NCI-H1417 treated with DMSO at 0.1 percent for 48 hours (cell line): ENCODE measurements around the gene AIF1.

Source experiments
- DNase-seq: peaks from one replicate; lab custom pipeline; 2025; lab: John Stamatoyannopoulos, UW

The AIF1 gene

DNA sequence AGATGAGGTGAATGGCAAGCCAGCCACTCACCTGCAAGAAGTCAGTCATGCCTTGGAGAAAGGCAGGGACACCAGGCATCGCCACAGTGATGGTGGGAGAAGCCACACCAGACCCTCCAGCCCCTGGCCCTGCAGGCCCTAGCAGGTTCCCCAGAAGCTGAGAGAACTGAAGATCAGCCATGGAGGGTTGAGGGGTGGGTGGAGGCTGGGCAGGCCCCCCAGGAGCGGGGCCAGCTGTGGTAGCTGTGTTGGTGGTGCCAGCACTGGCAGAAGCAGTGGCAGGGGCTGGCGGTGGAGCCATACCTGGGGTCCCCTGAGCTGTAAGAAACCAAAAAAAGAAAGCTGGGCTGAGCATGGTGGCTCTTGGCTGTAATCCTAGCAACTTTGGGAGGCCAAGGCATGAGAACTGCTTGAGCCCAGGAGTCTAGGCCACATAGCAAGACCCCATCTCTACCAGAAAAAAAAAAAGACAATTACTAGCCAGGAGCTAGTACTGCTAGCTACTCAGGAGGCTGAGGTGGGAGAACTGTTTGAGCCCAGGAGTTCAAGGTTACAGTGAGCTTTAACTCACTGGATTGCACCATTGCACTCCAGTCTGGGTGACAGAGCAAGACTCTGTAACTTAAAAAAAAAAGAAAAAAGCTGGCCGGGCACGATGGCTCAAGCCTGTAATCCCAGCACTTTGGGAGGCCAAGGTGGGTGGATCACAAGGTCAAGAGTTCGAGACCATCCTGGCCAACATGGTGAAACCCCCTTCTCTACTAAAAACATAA lies 27.9 kb downstream of the AIF1 start:
- no peak for DNase-seq

DNA sequence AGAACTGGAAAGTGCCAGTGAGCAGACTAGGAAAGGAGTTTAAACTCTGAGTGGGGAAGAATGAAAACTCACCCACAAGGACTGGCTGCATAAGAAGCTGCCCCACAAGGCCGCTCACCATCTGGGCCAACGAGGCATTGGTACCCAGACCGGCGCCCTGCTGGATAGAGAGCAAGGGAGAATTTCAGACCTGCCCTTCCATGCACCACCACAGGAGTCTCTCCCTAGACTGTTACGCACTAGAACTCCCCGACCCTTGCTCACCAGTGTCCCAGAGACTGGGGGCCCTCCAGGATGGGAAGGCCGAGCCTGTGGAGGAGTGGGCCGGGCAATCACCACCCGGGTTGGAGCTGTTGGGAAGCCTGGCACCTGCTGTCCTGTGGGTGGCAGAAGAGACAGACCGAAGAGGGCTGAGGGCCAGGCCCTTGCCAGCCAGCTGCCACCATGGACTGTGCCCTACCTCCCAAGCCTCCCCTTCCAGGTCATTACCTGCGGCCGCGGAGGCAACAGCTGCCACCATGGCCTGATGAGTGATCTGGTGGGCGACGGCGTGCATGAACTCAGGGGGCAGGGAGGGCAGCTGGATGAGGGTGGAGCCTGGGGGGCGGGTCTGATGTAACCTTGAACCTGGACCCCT lies 28.9 kb downstream of the AIF1 start:
- DNase-seq = no peak

DNA sequence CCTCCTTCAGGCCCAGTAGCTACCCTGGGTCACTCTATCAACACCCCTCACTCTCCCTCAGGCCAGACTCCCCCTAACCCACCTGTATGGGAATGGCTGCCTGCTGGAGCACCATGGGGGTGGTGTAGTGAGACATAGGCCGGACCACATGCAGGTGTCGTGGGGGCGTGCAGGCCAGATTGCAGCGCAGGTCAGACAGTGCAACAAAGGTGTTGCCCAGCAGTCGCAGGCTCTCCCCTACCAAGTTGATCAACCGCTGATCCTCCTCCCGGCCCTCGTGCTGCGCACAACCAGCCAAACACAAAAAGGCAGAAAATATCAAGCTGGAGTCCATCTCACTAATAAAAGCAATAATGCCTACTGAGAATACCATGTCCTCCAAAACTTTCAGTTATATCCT lies 30.3 kb downstream of the AIF1 start:
- no peak for DNase-seq

DNA sequence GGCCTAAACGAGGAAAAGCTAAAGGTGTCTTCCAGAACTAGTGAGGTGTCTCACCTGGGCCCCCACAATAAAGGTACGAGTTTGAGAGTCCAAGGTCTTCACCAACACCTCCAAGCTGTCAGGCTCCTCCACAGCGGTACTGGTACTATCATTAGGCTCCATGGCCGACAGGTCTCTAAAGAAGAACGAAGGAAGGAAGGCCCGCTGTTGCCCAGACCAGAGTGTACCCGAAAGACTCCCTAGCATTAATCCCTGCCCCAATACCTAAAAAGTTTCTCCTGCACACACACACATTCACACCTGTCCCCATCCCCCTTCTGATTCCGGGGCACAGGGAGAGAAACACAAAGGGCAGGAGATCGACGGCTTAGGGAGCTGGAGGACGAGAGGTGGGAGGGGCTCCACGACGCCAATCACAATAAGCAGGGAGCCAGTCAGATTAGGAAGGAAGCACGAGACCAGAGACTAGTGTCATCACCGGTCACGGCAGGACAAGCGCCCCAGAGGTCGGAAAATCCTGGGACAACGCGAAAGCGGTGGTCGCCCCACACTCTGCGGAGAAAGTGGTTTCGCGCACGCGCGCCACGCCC lies 36.7 kb downstream of the AIF1 start:
- DNase-seq = peak; percentile 9

DNA sequence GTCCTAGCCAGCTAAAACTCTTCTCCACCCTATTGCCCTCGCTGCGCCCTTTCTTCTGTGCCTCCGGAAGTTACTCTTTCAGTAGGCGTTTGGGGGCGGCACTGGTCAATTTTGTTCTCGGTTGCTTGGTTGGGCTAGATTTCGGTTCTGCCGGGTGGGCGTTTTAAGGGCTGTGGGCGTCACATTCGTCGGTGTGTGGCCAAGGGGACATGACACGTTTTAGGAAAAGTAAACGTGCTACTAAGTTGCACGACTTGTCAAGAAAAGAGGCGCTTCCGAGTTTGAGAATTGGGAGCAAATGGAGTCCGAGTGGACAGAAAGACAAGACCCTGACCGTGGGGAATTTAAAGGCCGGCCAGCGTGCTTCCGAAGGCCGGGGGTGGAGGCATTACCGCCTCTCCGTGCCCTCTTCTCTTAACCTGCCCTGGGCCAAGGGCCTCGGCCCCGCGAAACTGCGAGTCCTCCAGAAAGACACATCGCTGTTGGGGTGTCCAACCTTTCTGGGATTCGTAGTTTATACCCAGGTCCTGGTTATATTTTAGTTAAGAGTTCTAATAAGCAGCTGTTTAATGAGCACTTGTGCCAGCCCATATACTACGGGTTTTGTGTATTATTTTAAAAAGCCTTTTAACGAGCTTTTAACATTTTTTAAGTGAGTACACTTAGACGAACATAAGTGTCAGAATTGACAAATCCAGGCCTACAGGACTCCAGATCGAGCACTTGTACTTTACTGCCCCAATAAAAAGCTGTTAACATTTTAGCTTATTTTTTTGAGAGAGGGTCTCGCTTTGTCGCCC lies 38.1 kb downstream of the AIF1 start:
- DNase-seq = no peak

DNA sequence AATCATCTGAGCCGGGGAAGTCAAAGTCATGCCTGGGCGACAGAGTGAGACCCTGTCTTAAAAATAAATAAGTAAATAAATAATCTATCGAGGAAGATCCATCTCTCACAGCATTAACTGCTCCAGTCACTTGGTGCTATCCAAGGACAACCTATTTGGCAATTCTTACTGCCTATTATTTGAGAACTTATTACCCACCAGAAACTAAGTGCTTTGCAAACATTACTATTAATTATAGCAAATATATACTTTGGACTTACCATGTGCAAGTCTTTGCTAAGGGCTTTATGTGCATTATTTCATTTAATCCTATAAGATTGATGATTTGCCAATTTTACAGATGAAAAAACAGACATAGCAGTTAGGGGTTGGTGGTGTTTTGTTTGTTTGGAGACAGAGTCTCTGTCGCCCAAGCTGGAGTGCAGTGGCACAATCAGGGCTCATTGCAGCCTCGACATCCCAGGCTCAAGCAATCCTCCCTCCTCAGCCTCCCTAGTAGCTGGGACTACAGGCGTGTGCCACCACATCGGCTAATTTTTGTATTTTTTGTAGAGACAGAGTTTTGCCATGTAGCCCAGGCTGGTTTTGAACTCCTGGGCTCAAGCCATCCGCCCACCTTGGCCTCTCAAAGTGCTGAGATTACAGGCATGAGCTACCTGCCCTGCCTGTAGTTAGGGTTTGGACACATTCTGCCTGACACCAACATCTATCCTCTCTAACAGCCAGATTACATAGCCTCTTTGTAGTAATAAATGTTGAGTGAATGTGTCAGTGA lies 39.7 kb downstream of the AIF1 start:
- DNase-seq = no peak

DNA sequence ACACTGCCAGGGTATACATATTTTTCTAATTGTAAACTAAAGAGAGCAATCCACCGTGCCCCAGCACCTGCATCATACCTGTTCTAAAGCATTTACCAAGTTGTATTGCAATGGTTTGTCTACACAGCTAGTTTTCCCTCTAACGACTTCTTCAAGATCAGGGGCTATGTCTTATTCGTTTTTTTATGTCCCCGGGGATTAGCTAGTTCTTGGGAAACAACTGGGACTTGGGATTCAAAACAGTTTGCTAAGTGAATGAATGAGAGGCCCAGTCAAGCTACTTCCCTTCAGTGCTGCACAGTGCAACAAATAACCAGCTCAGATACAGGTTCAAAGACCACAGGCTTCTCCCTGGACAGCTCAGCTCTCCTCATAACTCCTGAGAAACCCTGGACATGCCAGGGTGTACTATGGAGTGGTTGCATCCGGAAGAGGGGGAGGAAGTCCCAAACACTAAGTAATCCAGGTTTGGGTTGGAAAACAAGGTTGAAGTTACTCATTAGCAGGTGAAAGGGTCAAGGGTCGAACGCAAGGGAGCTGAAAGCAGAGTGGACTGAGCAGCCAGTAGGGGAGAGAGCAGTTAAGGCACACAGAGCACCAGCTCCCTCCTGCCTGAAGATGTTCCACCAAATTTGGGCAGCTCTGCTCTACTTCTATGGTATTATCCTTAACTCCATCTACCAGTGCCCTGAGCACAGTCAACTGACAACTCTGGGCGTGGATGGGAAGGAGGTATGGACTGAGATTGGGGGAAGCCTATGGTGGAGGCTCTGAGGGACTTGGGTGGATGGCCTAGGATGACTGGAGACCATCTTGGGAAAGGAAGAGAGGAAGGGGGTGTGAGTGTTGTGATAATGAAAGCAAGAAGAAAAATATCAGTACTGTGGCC lies 40.6 kb downstream of the AIF1 start, which contains the start of gene APOM:
Gene APOM, plus strand, starts transcription at position 546 of the 889 bp plus-strand sequence. Its CDS starts 73 bp downstream, at position 619.
- DNase-seq = no peak

DNA sequence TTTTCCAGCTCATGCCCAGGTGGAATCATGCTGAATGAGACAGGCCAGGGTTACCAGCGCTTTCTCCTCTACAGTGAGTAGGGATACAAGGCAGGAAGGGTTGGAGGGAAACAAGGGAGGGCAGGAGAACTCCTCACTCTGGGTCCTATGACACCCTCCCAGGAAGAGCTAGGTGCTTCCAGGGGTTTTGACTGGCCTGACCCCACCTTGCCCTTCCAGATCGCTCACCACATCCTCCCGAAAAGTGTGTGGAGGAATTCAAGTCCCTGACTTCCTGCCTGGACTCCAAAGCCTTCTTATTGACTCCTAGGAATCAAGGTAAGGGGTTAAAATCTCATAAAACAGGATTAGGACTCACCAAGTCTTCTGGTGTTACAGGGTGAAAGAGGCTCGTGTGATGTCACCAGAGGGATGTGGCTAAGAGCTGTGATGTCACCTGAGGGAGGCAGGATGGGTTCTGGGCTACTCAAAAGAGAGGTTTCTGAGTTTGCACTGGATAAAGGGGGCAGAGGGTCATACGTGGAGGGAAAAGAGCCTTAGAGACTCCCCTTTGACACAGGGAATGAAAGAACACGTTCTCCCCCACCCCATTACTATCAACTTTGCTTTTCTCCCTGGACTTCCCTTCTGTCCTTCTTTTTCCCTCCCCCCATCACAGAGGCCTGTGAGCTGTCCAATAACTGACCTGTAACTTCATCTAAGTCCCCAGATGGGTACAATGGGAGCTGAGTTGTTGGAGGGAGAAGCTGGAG lies 42.5 kb downstream of the AIF1 start:
- DNase-seq = no peak

DNA sequence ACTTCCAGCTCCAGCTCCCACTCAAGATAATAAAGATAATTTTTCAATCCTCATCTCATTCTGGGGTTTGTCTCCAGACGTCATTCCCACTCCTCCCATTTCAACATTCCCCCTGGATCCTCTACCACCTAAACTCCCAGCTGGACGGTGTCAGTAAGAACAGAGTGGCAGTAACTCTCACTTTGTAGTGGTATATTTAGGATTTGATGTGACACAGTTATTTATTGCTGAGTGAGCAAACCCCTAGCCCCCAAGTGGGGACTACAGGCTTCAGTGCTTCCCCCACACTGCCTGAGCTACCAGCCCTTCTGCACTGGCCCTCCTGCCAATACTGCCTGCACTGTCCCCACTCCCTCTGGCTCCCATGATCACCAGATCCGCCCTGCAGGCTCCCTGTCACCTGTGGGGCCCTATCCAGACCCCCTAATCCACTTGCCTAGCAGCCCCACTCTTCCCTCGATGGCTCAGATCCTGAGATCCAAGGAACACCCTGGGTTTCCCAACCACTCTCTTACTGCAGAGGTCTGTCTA lies 43.2 kb downstream of the AIF1 start:
- DNase-seq = no peak

DNA sequence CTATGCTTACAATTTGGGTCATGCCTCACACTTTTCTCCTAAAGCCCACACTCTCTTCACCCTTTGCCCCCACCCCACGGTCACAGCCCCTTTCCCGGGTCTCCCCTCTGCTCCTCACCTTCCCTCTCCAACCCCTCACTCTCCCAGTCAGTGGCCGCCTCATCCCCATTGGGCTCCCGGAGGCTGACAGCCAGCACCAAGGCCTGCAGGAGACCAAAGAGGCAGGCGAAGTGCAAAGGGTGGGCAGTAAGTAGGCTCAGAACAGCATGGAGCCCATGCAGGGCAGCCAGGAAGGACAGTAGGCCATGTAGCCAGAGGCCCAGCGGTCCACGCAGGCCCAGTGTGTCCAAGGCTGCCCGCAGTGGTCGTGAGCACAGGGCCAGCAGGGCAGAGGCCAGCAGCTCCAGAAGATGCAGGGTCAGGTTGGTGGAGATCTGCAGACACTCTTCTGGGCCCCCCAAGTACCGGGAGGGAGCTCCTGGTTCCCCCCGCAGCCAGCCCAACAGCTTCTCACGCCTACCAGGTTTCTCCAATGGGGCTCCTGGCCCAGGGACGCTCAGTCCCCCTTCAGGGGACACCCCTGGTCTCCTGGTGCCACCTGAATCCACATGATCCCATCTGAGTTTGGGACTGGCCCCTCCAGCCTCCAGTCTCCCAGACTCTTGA lies 44.1 kb downstream of the AIF1 start:
- no peak for DNase-seq

DNA sequence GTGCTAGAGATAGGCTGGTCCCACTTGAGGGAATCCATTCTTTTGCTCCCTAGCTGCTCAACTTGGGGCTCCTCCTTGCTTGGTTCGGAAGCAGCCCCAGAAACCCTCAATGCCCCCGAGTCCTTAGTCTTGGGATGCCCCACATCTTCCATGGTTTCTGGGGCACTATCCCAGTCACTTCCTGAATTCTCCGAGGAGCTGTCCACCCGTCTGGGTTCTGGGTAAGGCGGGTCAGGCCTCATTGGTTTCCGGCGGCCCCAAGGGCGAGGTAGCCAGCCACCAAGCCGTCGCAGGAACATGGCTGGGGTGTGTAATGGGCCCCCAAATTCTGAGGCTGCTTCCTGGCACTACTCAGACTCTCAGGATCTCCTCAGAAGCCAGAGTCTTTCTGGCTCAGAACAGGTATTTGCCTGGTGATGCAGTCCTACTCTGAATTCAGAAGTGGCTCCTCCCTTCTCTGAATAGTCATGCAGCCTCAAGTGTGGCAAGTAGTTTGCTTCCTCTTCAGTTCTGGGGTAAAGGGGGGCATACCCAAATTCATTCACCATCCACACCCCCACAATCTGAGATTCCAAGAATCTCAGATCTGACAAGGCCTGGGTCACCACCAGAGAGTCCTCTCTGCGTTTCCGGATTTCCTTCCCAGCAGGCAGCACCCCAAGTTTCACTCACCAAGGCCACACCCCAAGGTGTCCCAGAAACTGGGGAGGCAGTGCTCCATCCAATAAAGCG lies 44.8 kb downstream of the AIF1 start:
- no peak for DNase-seq

DNA sequence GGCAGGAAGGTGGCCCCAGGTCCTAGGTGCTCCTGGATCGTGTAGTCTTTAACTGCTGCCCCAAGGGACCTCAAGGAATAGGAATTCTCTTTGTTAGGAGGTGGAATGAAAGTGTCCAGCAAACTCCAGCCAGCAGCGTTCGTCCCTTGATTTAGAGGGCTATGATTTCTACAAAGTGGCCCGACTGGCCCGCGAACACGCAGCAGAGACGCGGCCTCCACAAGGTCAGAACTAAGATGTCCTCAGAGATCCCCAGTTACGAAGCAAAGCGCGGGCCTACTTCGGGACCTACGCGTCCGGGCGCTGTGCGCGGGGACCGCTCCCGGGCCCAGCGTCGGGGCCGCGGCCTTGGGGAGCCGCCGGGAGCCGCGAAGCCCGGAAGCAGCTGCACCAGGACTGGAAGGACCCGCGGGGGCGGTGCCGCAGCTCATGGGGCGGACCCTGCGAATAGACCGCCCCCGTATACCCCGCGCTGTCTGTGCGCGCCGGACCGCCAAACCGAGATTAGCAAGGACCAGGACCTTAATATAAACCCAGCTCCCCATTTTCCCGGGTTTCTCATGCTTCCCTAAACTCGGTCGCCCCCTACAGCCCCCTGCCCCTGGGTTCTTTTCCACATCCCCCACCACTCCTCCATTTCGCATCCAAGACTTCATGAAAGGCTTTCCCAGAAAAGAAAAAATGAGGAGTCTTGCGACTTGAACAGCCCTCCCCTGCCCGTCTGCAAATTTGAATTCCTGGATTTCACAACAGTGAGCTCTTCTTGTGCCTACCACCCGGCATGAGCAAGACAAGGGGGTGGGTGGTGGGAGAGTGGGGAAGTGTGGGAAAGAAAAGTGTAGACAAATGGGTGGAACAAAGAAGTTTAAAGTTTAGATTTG lies 45.6 kb downstream of the AIF1 start, which contains the start of gene C6orf47:
Gene C6orf47, minus strand, starts transcription at position 398 of the 881 bp plus-strand sequence. CDS start 831 bp downstream, outside the sequence.
- DNase-seq = peak; percentile 17

DNA sequence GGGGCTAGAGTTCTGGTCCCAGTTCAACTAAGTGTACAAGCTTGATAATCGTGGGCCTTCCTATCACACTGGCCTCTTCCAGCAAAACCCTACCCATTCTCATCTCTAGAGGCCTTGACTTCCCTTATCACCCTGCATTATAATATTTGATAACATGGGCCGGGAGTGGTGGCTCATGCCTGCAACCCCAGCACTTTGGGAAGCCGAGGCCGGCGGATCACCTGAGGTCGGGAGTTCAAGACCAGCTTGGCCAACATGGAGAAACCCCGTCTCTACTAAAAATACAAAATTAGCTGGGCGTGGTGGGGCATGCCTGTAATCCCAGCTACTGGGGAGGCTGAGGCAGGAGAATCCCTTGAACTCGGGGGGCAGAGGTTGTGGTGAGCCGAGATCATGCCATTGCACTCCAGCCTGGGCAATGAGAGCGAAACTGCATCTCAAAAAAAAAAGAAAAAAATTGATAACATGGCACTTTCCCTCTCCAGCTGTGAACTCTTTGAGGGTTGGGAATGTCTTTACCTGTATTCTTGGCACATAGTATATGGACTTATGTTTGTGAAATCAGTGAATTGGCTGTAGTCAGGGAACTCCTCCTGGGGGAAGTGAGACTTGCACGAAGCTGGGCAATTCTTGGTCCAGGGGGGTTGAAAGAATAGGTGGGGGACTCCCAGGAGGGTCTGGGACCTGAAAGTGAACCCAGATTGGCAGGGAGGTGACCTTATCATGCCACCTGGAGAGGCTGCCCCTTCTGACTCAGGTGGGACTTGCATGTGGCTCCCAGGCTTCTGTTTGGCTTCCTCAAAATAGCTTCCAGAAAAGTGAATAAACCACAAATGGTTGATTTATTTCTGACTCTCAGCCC lies 46.5 kb downstream of the AIF1 start:
- no peak for DNase-seq

DNA sequence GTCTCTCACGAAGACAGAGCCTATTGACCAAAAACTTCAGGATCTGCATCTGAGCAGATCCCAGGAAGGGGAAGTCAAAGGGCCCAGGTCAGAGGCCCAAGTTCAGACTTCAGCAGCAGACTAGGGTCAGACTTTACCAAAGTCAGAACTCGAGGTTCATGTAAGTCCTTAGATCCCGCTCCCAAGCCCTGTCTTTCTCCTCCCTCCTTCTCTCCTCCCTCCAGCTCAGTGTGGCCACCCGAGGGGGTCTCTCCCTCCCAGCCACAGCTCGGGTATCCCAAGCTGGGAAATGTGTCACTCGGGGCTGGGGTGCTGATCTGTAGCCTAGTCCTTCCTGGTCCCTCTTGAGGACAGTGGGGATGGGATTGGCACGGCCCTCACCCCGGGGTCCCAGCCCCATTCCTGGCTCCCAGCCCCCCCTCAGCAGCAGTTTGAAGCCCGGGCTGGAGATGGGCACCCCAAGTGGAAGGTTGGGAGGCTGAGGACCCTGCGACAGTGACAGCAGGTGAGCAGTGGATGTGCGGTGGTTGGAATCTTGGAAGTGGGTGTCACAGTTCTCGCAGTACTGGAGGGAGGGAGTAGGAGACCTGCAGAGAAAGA lies 47.2 kb downstream of the AIF1 start:
- no peak for DNase-seq

DNA sequence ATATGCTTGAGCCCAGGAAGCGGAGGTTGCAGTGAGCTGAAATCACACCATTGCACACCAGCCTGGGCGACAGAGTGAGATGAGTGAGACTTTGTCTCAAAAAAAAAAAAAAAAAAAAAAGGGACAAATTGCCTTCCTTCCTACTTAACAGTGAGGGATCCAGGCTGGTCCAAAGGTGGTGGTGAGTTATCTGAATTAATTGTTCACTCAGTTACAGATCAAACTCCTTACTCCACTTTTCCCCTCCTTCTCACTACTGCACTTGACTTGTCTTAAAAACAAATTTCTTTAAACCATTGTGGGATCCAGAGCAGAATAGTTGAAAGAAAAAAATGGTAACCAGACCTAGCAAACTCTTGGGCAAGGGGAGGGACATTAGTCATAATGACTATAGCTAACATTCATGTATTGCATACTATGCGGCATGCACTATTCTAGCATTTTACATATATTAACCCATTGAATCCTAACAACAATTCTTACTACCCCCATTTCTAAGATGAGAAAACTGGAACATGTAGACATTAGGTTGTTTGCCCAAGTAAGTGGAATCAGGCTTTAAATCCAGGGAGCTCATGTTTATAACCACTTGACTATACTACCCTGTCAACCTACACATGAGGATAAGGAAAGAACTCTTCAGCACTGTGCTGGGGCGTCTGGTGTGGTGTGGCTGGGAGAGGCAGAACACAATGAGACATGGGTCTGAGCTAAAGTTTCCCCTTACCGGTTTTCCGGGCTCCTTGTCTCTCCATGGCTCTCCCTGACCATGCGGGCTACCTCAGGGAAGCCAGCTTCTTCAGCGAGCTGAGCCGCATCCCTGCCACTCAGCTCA lies 48.3 kb downstream of the AIF1 start:
- no peak for DNase-seq
